ENCODE results near the gene AP1S2. TPM values are rescaled to one million over a fixed set of nuclear protein-coding genes. Genes with fewer than 3 reads are reported as not detected.

AP1S2 gene
- total and polyA plus RNA-seq, 2 of the 13 experiments (the other 11 are each of a cell fraction or from before 2014, with no cell fraction given) = 10.1 to 18.8 TPM

DNA sequence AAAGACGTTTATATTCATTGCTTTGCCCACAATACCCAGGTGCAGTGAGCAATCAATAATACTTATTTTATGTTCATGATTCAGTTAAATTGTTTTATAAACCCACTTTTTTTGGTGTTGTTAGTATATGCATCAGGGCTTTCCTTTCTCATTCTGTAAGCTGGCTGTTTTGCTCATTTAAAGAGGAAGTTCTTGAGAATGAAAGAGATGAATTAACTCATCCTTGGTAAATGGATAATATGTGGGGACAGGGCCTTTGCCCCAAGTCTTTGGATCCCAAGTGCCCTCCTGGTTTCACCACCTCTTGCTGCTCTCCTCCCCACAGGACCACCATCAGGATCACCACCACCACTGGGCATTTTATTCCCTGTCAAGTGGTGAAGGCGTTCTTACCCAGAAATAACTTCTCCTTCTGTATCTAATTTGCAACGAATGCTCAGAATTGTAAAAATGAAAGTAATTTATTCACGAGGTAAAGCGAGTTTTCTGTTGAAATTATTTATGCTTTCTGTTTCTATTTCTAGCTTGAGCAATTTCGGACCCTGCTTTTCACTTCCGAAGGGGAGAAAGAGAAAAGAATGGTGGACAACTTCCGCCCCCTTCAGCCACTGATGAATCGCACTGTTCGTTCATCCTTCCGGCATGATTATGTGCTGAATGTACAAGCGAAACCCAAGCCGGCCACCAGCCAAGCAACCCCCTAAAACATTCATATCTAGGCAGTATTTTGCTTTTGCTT, 72.5 kb downstream of the AP1S2 start:
- Histone ChIP-seq H3K4me3 (replicated peaks in 1 of 3; ENCODE audit: insufficient read depth in 1 of 3, low read depth in 2 of 3, low read length in 3 of 3) (no peak overlapping the region), H2AFZ (ENCODE audit: low read length) (no peak overlapping the region), H3K9me3 (ENCODE audit: low read length) (no peaks in the 10 kb centered on the region), H3K79me2 (ENCODE audit: insufficient read depth, low read length) (no peaks in the 10 kb centered on the region), H3K36me3 (replicated peaks in 1 of 2; ENCODE audit: control insufficient read depth in 1 of 2, insufficient read depth in 2 of 2, low read length in 2 of 2) (peaks cover 0 to 2% of the 10 kb centered on the region in 2 experiments; a peak in 1 of 5 replicates), H3K27me3 (ENCODE audit: control insufficient read depth in 1 of 2, insufficient read depth in 2 of 2, low read length in 2 of 2) (no peaks in the 10 kb centered on the region), H3K27ac (ENCODE audit: extremely low read length, insufficient read depth, low read length) (no peak overlapping the region), H3K4me1 (ENCODE audit: insufficient read depth, low read length) (peaks cover 9% of the 10 kb centered on the region), H3K9ac (ENCODE audit: insufficient read depth, low read depth, low read length) (no peak overlapping the region), H4K20me1 (ENCODE audit: insufficient read depth, low read length) (no peaks in the 10 kb centered on the region), H3K4me2 (ENCODE audit: low read depth, low read length) (no peak overlapping the region)
- FAIRE-seq (no peak), DNase-seq (ENCODE audit: low spot score) (no peak), ATAC-seq (no peak)
- ChIA-PET CTCF (ENCODE audit: low intra/inter-chr PET ratio, low total read pairs) (no interaction called here), POLR2A (no interaction called here)
- TF ChIP-seq ZNF10 (CRISPR knock-in tag; IDR thresholded peaks at IDR 0.05; ENCODE audit: borderline replicate concordance, low read depth) = no peak
- TF ChIP-seq SETDB1 (CRISPR knock-in tag; IDR thresholded peaks at IDR 0.05; ENCODE audit: borderline replicate concordance) = no peak
- no peak for TF ChIP-seq TEAD3 (CRISPR knock-in tag; optimal IDR thresholded peaks at IDR 0.05; ENCODE audit: borderline replicate concordance)
- TF ChIP-seq MZF1 (CRISPR knock-in tag; IDR thresholded peaks at IDR 0.05; ENCODE audit: borderline replicate concordance) = no peak
- TF ChIP-seq, protein P1, sequence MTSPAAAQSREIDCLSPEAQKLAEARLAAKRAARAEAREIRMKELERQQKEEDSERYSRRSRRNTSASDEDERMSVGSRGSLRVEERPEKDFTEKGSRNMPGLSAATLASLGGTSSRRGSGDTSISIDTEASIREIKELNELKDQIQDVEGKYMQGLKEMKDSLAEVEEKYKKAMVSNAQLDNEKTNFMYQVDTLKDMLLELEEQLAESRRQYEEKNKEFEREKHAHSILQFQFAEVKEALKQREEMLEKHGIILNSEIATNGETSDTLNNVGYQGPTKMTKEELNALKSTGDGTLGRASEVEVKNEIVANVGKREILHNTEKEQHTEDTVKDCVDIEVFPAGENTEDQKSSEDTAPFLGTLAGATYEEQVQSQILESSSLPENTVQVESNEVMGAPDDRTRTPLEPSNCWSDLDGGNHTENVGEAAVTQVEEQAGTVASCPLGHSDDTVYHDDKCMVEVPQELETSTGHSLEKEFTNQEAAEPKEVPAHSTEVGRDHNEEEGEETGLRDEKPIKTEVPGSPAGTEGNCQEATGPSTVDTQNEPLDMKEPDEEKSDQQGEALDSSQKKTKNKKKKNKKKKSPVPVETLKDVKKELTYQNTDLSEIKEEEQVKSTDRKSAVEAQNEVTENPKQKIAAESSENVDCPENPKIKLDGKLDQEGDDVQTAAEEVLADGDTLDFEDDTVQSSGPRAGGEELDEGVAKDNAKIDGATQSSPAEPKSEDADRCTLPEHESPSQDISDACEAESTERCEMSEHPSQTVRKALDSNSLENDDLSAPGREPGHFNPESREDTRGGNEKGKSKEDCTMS (CRISPR knock-in tag; conservative IDR thresholded peaks at IDR 0.05) = no peak
- TF ChIP-seq ZFP37 (CRISPR knock-in tag; IDR thresholded peaks at IDR 0.05; ENCODE audit: borderline replicate concordance) = no peak
- TF ChIP-seq CHCHD3 (CRISPR knock-in tag; IDR thresholded peaks at IDR 0.05) = no peak
- TF ChIP-seq RORA (CRISPR knock-in tag; IDR thresholded peaks at IDR 0.05) = no peak
- TF ChIP-seq, protein P2, sequence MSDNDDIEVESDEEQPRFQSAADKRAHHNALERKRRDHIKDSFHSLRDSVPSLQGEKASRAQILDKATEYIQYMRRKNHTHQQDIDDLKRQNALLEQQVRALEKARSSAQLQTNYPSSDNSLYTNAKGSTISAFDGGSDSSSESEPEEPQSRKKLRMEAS (IDR thresholded peaks at IDR 0.05) = no peak
- TF ChIP-seq ZNF326 (CRISPR knock-in tag; IDR thresholded peaks at IDR 0.05; ENCODE audit: borderline replicate concordance) = no peak
- no peak for TF ChIP-seq NCOA1 (CRISPR knock-in tag; IDR thresholded peaks at IDR 0.05)
- TF ChIP-seq ZNF160 (CRISPR knock-in tag; IDR thresholded peaks at IDR 0.05) = no peak
- in situ Hi-C loops (cut with HindIII; ENCODE audit: extremely low pct_ligation_motif_present, low pct_unique_long_range_greater_than_20kb) (no loop called here), intact Hi-C loops (cut with micrococcal nuclease; ENCODE audit: unreplicated experiment) (no loop called here)
- WGBS (ENCODE audit: low lambda C conversion rate) = 91% methylated on average over 13 of the region's 13 CpGs
- BruUV-seq (replicated peaks) = no TSS peak

Other genes with a start within 250 kb of the AP1S2 start
- gene CLTRN, start 190.0 kb downstream of the AP1S2 start, total RNA-seq (2016; rRNA removed; fragmentation: Illumina TruSeq; extraction: Trizol) = 0.17 and 0.53 TPM in 2 replicates
- 0.37 and 0.39 TPM in 2 replicates for gene CLTRN, start 190.0 kb downstream of the AP1S2 start, polyA plus RNA-seq (2011; rRNA removed)
- gene CA5B, start 116.5 kb downstream of the AP1S2 start, total RNA-seq (2016; rRNA removed; fragmentation: Illumina TruSeq; extraction: Trizol) = 1.7 and 2.3 TPM in 2 replicates
- gene CA5B, start 116.5 kb downstream of the AP1S2 start, polyA plus RNA-seq (2011; rRNA removed) = 1.8 and 2.2 TPM in 2 replicates
- gene ZRSR2, start 64.3 kb downstream of the AP1S2 start, total RNA-seq (2016; rRNA removed; fragmentation: Illumina TruSeq; extraction: Trizol) = 3.6 and 4.9 TPM in 2 replicates
- gene ZRSR2, start 64.3 kb downstream of the AP1S2 start, polyA plus RNA-seq (2011; rRNA removed) = 2.8 and 3.6 TPM in 2 replicates

All from HepG2 (cell line).